Right lobe of liver (tissue), 6 donors: ENCODE data around the gene TTLL1. TPM values are rescaled to one million over a fixed set of nuclear protein-coding genes. Genes with fewer than 3 reads are reported as not detected.

Experiments
- ATAC-seq, 4 donors: fragments of 200-7000 bp; cut with Tn5 transposase; one replicate each; pipeline ENCODE4 v1.9.1; 2020; ENCODE audit warnings: mild to moderate bottlenecking in 4 of 4, moderate library complexity in 4 of 4
- DNase-seq, 3 donors: peaks; one replicate each; pipeline ENCODE4 v3.0.0-alpha.2; 2020
- H3K27ac ChIP-seq, 3 donors: fragments of 200-600 bp; one replicate each; pipeline ENCODE4 v1.8.0; 2022
- H3K27me3 ChIP-seq, 2 donors: fragments of 200-600 bp; one replicate each; pipeline ENCODE4 v1.8.0; 2022
- H3K36me3 ChIP-seq, 4 donors: fragments of 200-600 bp; sonication (generic) in 1 of 4; one replicate each; pipeline versions ENCODE4 v1.5.1 to v1.8.0; 2017 to 2022; ENCODE audit warnings: control low read depth in 1 of 4
- H3K4me1 ChIP-seq, 4 donors: fragments of 200-600 bp; sonication (generic) in 1 of 4; one replicate each; pipeline versions ENCODE4 v1.5.1 to v1.8.0; 2017 to 2022; ENCODE audit warnings: control low read depth in 1 of 4
- H3K4me3 ChIP-seq, 3 donors: fragments of 200-600 bp; one replicate each; pipeline ENCODE4 v1.8.0; 2022
- H3K9me3 ChIP-seq, 4 donors: fragments of 200-600 bp; sonication (generic) in 1 of 4; one replicate each; pipeline versions ENCODE4 v1.5.1 to v1.8.0; 2017 to 2022; ENCODE audit warnings: control low read depth in 1 of 4
- CTCF ChIP-seq, 4 donors: fragments of 200-600 bp in 3 of 4; fragments of 450-650 bp in 1 of 4; IDR thresholded peaks; one replicate each; pipeline versions ENCODE4 v1.5.1 to v1.8.0; 2016 to 2022; ENCODE audit warnings: antibody characterized with exemption in 4 of 4, mild to moderate bottlenecking in 2 of 4
- POLR2A ChIP-seq: fragments of 450-650 bp; IDR thresholded peaks from one replicate; pipeline ENCODE4 v1.6.1; 2017; ENCODE audit warnings: antibody characterized with exemption, mild to moderate bottlenecking
- WGBS: methylation state at CpG from one replicate; pipeline ENCODE4 v1.1.6; 2018; ENCODE audit warnings: low coverage, low lambda C conversion rate; ENCODE audit not compliant: insufficient coverage; ENCODE audit errors: missing lambda C conversion rate; 5-methylcytosine and 5-hydroxymethylcytosine counted together
- intact Hi-C, 2 donors: fragments of 100-400 bp; cut with DNase I; formaldehyde crosslinking; loops; one replicate each; pipeline versions ENCODE4 v1.11.2 to v1.14.1; 2022
- total RNA-seq, 6 experiments: library from RNA; depleted of rRNA in 2 of 6; stranded (reverse); fragments of >200 nt in 2 of 6; fragmentation: NEBNext Ultra II Directional in 3 of 6; extraction: Animal tissue kit (Norgen Biotek cat#: 25700) in 3 of 6; gene quantifications; one replicate each; pipeline versions ENCODE4 v1.1.0 to v1.2.4, GENCODE V29; 2016 to 2023
- donor health status: DM: no; HTN: yes; CAD: no.
- donor health status: DM: no; HTN: no; CAD: no.
- donor health status: DM: no; HTN: no; CAD: no.
- donor health status: DM: no; HTN: yes; CAD: no.
- donor health status: DM: no; HTN: yes; CAD: no.

TTLL1 gene
- total RNA-seq, 6 experiments from 2014 or later: 0.97 to 2.0 (median 1.3) TPM

- Histone ChIP-seq H3K36me3 (no peaks in the 10 kb centered on the region), H3K9me3 (no peaks in the 10 kb centered on the region), H3K27me3 (no peaks in the 10 kb centered on the region), H3K4me3 (no peak overlapping the region), H3K27ac (no peak overlapping the region), H3K4me1 (peaks cover 5 to 36% (median 14%) of the 10 kb centered on the region in 4 donors)
- ATAC-seq (no peak), DNase-seq (no peak)
- intact Hi-C loops: no loop called here
- WGBS: 63% methylated on average over 4 of the region's 5 CpGs
- TF ChIP-seq POLR2A: no peak
- TF ChIP-seq CTCF (IDR thresholded peaks at IDR 0.05): no peak
Observed at GRCh38 chr22:42991010-42991651, 98.1 kb downstream of the TTLL1 start.

- WGBS: 33% methylated on average over 3 of the region's 9 CpGs
- peak in 3 of 4 donors; percentile 12 to 43 (median 34) for ATAC-seq
- TF ChIP-seq CTCF (IDR thresholded peaks at IDR 0.05) (peak in 3 of 4 donors; percentile 22 to 35 (median 27)), POLR2A (no peak)
- Histone ChIP-seq H3K27me3 (no peaks in the 10 kb centered on the region), H3K27ac (no peak overlapping the region), H3K9me3 (no peaks in the 10 kb centered on the region), H3K36me3 (no peaks in the 10 kb centered on the region), H3K4me3 (no peak overlapping the region), H3K4me1 (peaks cover 5 to 28% (median 10%) of the 10 kb centered on the region in 4 donors)
- intact Hi-C loops: no loop called here
- DNase-seq: no peak
Observed at GRCh38 chr22:42990131-42990838, 98.9 kb downstream of the TTLL1 start.

Other genes starting within 250 kb of the TTLL1 start
- 10 to 100 TPM; 19.8 to 48.4 (median 30.4) TPM for gene ARFGAP3, start 232.1 kb downstream of the TTLL1 start, total RNA-seq
- 10 to 100 TPM; 21.4 to 67.0 (median 47.1) TPM for gene PACSIN2, start 74.2 kb downstream of the TTLL1 start, total RNA-seq
- under 1 TPM in 5 of 6 experiments, not detected in 1; 0.22 to 0.42 (median 0.31) TPM for gene BIK, start 21.4 kb upstream of the TTLL1 start, total RNA-seq
- 10 to 100 TPM in 4 of 6 experiments, 1 to 10 TPM in 2; 8.8 to 22.3 (median 11.4) TPM for gene MCAT, start 54.0 kb upstream of the TTLL1 start, total RNA-seq
- gene TSPO, start 62.2 kb upstream of the TTLL1 start, total RNA-seq: 100 to 1,000 TPM in 2 of 6 experiments, 10 to 100 TPM in 4; 18.1 to 198 (median 31.9) TPM
- 10 to 100 TPM; 18.6 to 43.5 (median 24.4) TPM for gene TTLL12, start 97.7 kb upstream of the TTLL1 start, total RNA-seq